HepG2 (cell line): ENCODE results near the gene HACD1. TPM values are rescaled to one million over a fixed set of nuclear protein-coding genes. Genes with fewer than 3 reads are reported as not detected.

ENCODE experiments used
- BCL6 ChIP-seq: IDR thresholded peaks from 2 replicates; pipeline ENCODE4 v1.6.1; 2016; ENCODE audit warnings: missing genetic modification reagents, missing compliant biosample characterization
- CREM ChIP-seq, 2 experiments: sonication (generic) in 1 of 2; formaldehyde crosslinking in 1 of 2; IDR thresholded peaks; 2 replicates each; pipeline versions ENCODE4 v1.4.0 to v1.6.1; 2016 to 2020; ENCODE audit warnings: antibody characterized with exemption in 1 of 2, mild to moderate bottlenecking in 1 of 2, missing genetic modification reagents in 1 of 2
- DPF2 ChIP-seq: sonication (generic); formaldehyde crosslinking; IDR thresholded peaks from 2 replicates; pipeline ENCODE4 v1.4.0; 2020; ENCODE audit warnings: mild to moderate bottlenecking, low read depth, missing genetic modification reagents, borderline replicate concordance
- FOXA1 ChIP-seq, 2 experiments: fragments of 450-650 bp in 1 of 2; sonication (generic) in 1 of 2; formaldehyde crosslinking in 1 of 2; IDR thresholded peaks; 2 replicates each; pipeline versions ENCODE4 v1.4.0 to v1.6.1; 2016 to 2020; ENCODE audit warnings: missing genetic modification reagents in 1 of 2
- GPN1 ChIP-seq: sonication (generic); formaldehyde crosslinking; IDR thresholded peaks from 2 replicates; pipeline ENCODE4 v1.5.1; 2020; ENCODE audit warnings: missing genetic modification reagents, borderline replicate concordance
- KAT7 ChIP-seq: IDR thresholded peaks from 2 replicates; pipeline ENCODE4 v1.6.1; 2018; ENCODE audit warnings: borderline replicate concordance, missing compliant biosample characterization
- KDM6A ChIP-seq: IDR thresholded peaks from 2 replicates; pipeline ENCODE4 v1.6.1; 2016; ENCODE audit warnings: low read depth
- MAZ ChIP-seq, 2 experiments: sonication (generic) in 1 of 2; formaldehyde crosslinking in 1 of 2; IDR thresholded peaks; 2 replicates each; pipeline versions ENCODE4 v1.5.0 to v1.6.1; 2012 to 2020; ENCODE audit warnings: low read depth in 2 of 2, mild to moderate bottlenecking in 2 of 2, borderline replicate concordance in 1 of 2, improper control_type of control experiment in 1 of 2, low read length in 1 of 2, missing genetic modification reagents in 1 of 2, moderate library complexity in 1 of 2
- SP4 ChIP-seq: sonication (generic); formaldehyde crosslinking; IDR thresholded peaks from 2 replicates; pipeline ENCODE4 v1.8.1; 2023; ENCODE audit warnings: mild to moderate bottlenecking, missing genetic modification reagents
- SRSF4 ChIP-seq: fragments of 200-400 bp; formaldehyde crosslinking; IDR thresholded peaks from one replicate; pipeline ENCODE4 v1.6.1; 2018; ENCODE audit warnings: mild to moderate bottlenecking, low read depth, low read length, moderate library complexity; ENCODE audit not compliant: poor library complexity, severe bottlenecking
- ZFP37 ChIP-seq: sonication (generic); formaldehyde crosslinking; IDR thresholded peaks from 2 replicates; pipeline ENCODE4 v1.4.0; 2020; ENCODE audit warnings: missing genetic modification reagents, borderline replicate concordance
- ZNF570 ChIP-seq: sonication (generic); formaldehyde crosslinking; IDR thresholded peaks from 2 replicates; pipeline ENCODE4 v1.4.0; 2020; ENCODE audit warnings: mild to moderate bottlenecking, missing genetic modification reagents, borderline replicate concordance
- polyA plus RNA-seq, 8 experiments: library from polyadenylated mRNA; depleted of rRNA in 3 of 8; stranded (reverse) in 7 of 8; unstranded in 1 of 8; fragments of >200 nt; fragmentation: Illumina TruSeq in 4 of 8; extraction: Trizol in 4 of 8; gene quantifications; 2 replicates each; pipeline versions ENCODE4 v1.2.1 to v1.2.3, GENCODE V29; 2011 to 2016; ENCODE audit warnings: low read depth in 4 of 8, missing spikeins in 1 of 8, mixed read lengths in 1 of 8; ENCODE audit not compliant: insufficient read depth in 1 of 8
- total RNA-seq, 5 experiments: library from RNA; depleted of rRNA; stranded (reverse); fragments of >200 nt; fragmentation: Illumina TruSeq; extraction: Trizol; gene quantifications; 2 replicates each; pipeline ENCODE4 v1.2.3, GENCODE V29; 2016; ENCODE audit warnings: low read depth in 1 of 5
- TF ChIP-seq, protein P1 (sequence below): sonication (generic); formaldehyde crosslinking; IDR thresholded peaks from 2 replicates; pipeline ENCODE4 v1.4.0; 2020; ENCODE audit warnings: mild to moderate bottlenecking, missing genetic modification reagents
- TF ChIP-seq, protein P2 (sequence below): IDR thresholded peaks from 2 replicates; pipeline ENCODE4 v1.6.1; 2018; ENCODE audit warnings: missing genetic modification reagents, mild to moderate bottlenecking, missing compliant biosample characterization
- TF ChIP-seq, protein P3 (sequence below): sonication (generic); formaldehyde crosslinking; IDR thresholded peaks from 2 replicates; pipeline ENCODE4 v1.4.0; 2020; ENCODE audit warnings: mild to moderate bottlenecking, missing genetic modification reagents
- TF ChIP-seq, protein P4 (sequence below): sonication (generic); formaldehyde crosslinking; IDR thresholded peaks from 2 replicates; pipeline ENCODE4 v1.9.0; 2021; ENCODE audit warnings: missing genetic modification reagents, borderline replicate concordance
- TF ChIP-seq, protein P5 (sequence below): sonication (generic); formaldehyde crosslinking; IDR thresholded peaks from 2 replicates; pipeline ENCODE4 v1.4.0; 2020; ENCODE audit warnings: mild to moderate bottlenecking, missing genetic modification reagents
- TF ChIP-seq, protein P6 (sequence below): sonication (generic); formaldehyde crosslinking; IDR thresholded peaks from 2 replicates; pipeline ENCODE4 v1.8.1; 2023; ENCODE audit warnings: mild to moderate bottlenecking, missing genetic modification reagents

Gene HACD1
- total and polyA plus RNA-seq, 2 of the 13 experiments (the other 11 are each of a cell fraction or from before 2014, with no cell fraction given): 43.4 to 47.6 TPM

DNA sequence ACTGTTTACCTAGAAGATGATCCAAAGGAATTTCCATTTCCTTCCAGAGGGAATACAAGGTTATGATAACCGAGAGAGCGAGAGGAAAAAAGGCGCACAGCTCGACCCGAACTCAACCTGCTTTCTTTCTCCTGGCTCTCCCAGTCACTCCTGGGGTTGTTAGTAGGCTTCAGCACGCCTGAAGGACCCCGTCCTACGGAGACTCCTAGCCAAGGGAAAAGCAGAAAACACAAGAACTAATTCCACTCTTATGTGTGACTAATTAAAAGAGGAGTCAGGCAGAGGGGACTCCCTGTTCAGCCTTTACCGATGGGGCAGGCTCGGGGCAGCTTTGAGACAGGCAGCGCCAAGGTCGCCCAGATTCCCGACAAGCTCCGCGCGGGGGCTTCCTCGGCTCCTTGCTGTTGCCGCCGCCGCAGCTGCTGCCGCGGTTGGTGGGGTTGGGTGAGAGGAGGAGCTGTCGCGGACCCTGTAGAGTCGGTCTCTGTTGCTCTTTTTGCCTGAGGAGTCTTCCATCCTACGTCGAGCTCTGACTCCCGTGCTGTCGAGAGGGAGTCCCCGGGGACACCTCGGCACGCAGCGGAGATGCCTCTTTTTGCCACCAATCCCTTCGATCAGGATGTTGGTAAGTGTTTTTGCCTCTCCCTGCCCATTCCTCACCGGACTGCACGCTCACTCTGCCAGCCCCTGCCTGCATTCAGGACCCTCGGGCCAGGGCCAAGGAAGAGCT, 26.7 kb upstream of the HACD1 start, which contains the start of gene STAM (continued):
- TF ChIP-seq, protein P1, sequence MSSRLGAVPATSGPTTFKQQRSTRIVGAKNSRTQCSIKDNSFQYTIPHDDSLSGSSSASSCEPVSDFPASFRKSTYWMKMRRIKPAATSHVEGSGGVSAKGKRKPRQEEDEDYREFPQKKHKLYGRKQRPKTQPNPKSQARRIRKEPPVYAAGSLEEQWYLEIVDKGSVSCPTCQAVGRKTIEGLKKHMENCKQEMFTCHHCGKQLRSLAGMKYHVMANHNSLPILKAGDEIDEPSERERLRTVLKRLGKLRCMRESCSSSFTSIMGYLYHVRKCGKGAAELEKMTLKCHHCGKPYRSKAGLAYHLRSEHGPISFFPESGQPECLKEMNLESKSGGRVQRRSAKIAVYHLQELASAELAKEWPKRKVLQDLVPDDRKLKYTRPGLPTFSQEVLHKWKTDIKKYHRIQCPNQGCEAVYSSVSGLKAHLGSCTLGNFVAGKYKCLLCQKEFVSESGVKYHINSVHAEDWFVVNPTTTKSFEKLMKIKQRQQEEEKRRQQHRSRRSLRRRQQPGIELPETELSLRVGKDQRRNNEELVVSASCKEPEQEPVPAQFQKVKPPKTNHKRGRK (CRISPR knock-in tag): no peak
- TF ChIP-seq, protein P2, sequence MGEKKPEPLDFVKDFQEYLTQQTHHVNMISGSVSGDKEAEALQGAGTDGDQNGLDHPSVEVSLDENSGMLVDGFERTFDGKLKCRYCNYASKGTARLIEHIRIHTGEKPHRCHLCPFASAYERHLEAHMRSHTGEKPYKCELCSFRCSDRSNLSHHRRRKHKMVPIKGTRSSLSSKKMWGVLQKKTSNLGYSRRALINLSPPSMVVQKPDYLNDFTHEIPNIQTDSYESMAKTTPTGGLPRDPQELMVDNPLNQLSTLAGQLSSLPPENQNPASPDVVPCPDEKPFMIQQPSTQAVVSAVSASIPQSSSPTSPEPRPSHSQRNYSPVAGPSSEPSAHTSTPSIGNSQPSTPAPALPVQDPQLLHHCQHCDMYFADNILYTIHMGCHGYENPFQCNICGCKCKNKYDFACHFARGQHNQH: no peak
- TF ChIP-seq, protein P3, sequence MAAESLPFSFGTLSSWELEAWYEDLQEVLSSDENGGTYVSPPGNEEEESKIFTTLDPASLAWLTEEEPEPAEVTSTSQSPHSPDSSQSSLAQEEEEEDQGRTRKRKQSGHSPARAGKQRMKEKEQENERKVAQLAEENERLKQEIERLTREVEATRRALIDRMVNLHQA (CRISPR knock-in tag): no peak
- TF ChIP-seq GPN1 (CRISPR knock-in tag) (no peak), CREM (IDR thresholded peaks at IDR 0.05) (peak; percentile 73), CREM (CRISPR knock-in tag; IDR thresholded peaks at IDR 0.05) (no peak), SRSF4 (no peak), MAZ (IDR thresholded peaks at IDR 0.05; ENCODE audit: borderline replicate concordance, low read depth, low read length) (peak; percentile 72), MAZ (CRISPR knock-in tag; IDR thresholded peaks at IDR 0.05; ENCODE audit: low read depth) (no peak; the same call in 1 of the 2 replicates), KAT7 (CRISPR knock-in tag) (no peak), ZFP37 (CRISPR knock-in tag) (no peak), KDM6A (CRISPR knock-in tag) (no peak), DPF2 (CRISPR knock-in tag) (no peak), BCL6 (no peak), FOXA1 (IDR thresholded peaks at IDR 0.05) (no peak), FOXA1 (CRISPR knock-in tag; IDR thresholded peaks at IDR 0.05) (no peak), ZNF570 (CRISPR knock-in tag) (no peak), SP4 (no peak; the same call in 1 of the 2 replicates)
- TF ChIP-seq, protein P4, sequence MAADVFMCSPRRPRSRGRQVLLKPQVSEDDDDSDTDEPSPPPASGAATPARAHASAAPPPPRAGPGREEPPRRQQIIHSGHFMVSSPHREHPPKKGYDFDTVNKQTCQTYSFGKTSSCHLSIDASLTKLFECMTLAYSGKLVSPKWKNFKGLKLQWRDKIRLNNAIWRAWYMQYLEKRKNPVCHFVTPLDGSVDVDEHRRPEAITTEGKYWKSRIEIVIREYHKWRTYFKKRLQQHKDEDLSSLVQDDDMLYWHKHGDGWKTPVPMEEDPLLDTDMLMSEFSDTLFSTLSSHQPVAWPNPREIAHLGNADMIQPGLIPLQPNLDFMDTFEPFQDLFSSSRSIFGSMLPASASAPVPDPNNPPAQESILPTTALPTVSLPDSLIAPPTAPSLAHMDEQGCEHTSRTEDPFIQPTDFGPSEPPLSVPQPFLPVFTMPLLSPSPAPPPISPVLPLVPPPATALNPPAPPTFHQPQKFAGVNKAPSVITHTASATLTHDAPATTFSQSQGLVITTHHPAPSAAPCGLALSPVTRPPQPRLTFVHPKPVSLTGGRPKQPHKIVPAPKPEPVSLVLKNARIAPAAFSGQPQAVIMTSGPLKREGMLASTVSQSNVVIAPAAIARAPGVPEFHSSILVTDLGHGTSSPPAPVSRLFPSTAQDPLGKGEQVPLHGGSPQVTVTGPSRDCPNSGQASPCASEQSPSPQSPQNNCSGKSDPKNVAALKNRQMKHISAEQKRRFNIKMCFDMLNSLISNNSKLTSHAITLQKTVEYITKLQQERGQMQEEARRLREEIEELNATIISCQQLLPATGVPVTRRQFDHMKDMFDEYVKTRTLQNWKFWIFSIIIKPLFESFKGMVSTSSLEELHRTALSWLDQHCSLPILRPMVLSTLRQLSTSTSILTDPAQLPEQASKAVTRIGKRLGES: no peak
- TF ChIP-seq, protein P5, sequence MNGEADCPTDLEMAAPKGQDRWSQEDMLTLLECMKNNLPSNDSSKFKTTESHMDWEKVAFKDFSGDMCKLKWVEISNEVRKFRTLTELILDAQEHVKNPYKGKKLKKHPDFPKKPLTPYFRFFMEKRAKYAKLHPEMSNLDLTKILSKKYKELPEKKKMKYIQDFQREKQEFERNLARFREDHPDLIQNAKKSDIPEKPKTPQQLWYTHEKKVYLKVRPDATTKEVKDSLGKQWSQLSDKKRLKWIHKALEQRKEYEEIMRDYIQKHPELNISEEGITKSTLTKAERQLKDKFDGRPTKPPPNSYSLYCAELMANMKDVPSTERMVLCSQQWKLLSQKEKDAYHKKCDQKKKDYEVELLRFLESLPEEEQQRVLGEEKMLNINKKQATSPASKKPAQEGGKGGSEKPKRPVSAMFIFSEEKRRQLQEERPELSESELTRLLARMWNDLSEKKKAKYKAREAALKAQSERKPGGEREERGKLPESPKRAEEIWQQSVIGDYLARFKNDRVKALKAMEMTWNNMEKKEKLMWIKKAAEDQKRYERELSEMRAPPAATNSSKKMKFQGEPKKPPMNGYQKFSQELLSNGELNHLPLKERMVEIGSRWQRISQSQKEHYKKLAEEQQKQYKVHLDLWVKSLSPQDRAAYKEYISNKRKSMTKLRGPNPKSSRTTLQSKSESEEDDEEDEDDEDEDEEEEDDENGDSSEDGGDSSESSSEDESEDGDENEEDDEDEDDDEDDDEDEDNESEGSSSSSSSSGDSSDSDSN: no peak
- TF ChIP-seq, protein P6, sequence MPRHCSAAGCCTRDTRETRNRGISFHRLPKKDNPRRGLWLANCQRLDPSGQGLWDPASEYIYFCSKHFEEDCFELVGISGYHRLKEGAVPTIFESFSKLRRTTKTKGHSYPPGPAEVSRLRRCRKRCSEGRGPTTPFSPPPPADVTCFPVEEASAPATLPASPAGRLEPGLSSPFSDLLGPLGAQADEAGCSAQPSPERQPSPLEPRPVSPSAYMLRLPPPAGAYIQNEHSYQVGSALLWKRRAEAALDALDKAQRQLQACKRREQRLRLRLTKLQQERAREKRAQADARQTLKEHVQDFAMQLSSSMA (CRISPR knock-in tag): no peak
